HG02610 (cell line): ENCODE measurements around the gene TEKTIP1.
"Not testable (repeated sequence)": the region's sequence is repeated elsewhere in the genome, so short reads cannot be mapped to it uniquely, and the experiment has no call there.

ENCODE experiments used
- ATAC-seq: cut with Tn5 transposase; IDR thresholded peaks from one replicate; pipeline ENCODE4 v1.9.1; 2021; ENCODE audit warnings: mild to moderate bottlenecking, moderate library complexity; ENCODE audit not compliant: unreplicated experiment

Gene TEKTIP1

DNA sequence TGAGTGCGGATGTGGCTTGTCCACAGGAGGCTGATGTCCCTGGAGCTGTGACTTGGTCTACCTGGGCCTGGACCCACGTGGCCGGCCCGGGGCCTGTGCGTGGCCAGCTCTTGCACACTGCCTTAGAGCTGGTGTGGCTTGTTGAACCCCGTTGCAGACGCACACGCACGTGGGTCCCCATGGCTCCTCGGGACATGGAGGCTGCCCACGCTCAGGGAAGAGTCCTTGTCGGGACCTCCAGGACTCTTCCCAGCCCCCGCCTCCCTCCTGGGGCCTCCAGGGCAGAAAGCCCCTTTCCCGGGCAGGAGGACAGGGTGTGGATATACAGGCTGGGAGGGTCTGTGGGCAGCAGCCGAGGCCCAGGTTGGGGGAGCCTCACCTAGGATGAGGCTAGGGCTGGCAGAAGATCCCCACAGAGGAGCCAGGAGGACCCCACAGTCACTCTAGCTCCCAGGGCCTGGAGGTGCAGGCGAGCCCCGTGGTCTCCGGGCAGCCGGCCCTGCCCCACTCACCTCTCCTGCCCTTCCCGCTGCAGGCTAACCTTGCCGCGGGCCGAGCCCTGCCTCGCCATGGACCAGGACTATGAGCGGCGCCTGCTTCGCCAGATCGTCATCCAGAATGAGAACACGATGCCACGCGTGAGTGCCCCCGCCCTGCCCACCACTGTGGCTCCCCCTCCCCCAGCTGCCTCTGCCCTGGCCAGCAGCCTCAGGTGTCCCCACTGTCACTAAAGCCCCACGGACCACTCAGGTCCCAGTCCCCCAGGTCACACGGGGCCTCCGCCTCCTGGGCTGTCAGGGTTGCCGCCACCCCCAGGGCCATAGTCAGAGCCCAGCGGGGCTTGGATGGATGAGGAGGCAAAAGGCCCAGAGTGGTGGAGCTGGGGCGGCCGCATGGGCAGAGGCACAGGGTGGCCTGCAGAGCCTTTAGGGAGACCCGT lies 16.3 kb upstream of the TEKTIP1 start:
- ATAC-seq: no peak

DNA sequence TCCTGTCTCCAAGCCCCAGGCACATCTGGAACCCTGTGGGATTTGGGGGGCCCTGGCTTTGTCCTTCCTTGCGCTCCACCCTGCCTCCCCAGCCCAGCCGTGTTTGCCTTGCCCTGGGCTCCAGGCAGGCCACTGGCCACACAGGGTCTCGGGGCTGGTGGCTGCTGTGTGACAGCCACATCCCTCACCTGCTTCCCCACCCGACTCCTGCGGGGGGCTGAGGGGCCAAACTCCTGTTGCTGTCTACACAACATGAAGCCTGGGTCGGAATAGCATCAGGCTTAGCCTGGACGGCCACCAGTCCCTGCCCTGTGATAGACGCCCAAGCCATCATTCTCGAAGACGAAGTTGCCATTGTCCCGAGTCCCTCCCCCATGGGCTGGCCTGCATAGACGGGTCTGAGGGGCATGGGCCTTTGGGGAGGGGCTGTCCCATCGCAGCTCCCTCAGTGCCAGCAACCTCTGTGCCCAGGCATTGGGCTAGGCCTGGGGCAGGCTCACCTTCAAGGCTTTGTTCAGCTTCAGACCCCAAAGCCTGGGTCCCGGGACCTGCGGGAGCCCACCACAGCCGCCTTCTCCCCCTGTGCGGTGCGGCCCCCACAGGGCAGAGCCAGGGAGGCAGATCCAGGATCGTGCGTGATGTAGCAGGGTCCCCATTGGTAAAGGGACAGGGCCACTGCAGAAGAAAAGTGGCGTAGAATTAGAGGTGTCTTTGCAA lies 15.5 kb upstream of the TEKTIP1 start:
- no peak for ATAC-seq

GRCh38 chr19:3524078-3524842 lies 14.7 kb upstream of the TEKTIP1 start:
- ATAC-seq: no peak

- no peak for ATAC-seq
Measured at GRCh38 chr19:3524904-3525451, 14.0 kb upstream of the TEKTIP1 start.

- no peak for ATAC-seq
Measured at GRCh38 chr19:3526507-3527237, 12.3 kb upstream of the TEKTIP1 start.

DNA sequence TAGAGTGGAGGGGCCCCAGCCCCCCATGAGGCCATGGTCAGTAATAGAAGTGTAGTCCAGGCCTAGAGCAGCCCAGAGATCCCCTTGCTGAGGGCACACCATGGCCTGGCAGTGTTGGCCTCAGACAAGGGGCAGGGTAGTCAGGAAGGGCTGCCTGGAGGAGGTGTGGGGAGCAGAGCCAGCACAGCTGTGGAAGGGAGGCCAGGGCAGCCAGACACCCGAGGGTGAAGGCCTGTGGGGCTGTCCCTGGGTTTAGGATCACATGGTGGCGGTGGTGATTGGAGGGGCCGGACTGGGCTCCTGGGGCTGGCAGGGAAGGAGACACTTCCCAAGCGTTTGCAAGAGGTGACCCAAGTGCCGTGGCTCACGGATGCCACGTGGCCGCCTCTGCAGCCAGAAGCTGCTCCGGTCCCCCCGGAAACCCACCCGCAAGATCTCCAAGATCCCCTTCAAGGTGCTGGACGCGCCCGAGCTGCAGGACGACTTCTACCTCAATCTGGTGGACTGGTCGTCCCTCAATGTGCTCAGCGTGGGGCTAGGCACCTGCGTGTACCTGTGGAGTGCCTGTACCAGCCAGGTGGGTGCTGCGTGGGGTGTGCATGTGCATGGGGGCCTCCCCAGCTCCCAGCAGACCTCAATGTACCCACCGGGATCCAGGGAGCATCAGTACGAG lies 11.6 kb upstream of the TEKTIP1 start:
- no peak for ATAC-seq

DNA sequence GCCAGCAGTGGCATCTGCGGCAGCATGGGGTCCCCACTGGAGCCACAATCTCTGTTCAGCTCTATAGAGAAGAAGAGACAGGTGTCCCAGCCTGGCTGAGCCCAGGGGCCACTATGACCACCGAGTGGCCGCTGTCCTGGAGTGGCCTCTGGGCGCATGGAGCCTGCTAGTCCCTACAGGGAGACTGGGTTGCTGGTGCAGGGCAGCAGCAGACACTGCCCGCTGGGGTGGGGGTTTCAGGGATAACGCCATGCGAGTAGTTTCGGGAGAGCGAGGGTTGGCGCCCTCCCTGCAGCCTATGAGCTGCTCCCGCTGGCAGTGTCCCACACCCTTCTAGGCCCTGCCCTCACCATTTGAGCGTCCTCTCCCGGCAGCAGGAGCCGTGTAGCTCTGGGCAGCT lies 10.9 kb upstream of the TEKTIP1 start:
- no peak for ATAC-seq

DNA sequence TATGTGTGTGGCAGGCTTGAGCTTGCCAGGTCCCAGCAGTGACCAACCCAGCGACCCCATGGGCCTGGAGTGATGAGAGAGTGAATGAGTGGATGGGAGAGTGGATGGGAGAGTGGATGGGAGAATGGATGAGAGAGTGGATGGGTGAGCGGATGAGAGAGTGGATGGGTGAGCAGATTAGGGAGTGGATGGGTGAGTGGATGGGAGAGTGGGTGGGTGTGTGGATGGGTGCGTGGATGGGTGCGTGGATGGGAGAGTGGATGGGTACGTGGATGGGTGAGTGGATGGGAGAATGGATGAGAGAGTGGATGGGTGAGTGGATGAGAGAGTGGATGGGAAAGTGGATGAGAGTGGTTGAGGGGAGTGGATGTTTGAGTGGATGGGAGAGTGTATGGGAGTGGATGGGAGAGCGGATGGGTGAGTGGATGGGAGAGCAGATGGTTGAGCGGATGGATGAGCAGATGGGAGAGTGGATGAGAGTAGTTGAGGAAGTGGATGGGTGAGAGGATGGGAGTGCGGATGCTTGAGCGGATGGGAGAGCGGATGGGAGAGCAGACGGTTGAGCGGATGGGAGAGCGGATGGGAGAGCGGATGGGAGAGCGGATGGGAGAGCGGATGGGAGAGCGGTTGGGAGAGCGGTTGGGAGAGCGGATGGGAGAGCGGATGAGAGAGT lies 10.3 kb upstream of the TEKTIP1 start:
- no peak for ATAC-seq

DNA sequence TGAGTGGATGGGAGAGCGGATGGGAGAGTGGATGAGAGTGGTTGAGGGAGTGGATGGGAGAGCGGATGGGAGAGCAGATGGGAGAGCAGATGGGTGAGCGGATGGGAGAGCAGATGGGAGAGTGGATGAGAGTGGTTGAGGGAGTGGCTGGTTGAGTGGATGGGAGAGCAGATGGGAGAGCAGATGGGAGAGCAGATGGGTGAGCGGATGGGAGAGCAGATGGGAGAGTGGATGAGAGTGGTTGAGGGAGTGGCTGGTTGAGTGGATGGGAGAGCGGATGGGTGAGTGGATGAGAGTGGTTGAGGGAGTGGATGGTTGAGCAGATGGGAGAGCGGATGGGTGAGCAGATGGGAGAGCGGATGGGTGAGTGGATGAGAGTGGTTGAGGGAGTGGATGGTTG lies 9.7 kb upstream of the TEKTIP1 start:
- not testable (repeated sequence) for ATAC-seq

- ATAC-seq: no peak
Measured at GRCh38 chr19:3530389-3530788, 8.6 kb upstream of the TEKTIP1 start.

DNA sequence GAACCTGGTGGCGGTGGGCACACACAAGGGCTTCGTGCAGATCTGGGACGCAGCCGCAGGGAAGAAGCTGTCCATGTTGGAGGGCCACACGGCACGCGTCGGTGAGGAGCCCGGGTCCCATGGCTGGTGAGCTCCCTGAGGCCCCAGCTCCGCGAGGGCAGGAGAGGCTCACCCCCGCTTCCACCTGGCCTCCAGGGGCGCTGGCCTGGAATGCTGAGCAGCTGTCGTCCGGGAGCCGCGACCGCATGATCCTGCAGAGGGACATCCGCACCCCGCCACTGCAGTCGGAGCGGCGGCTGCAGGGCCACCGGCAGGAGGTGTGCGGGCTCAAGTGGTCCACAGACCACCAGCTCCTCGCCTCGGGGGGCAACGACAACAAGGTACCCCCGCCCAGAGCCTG lies 7.3 kb upstream of the TEKTIP1 start:
- ATAC-seq: no peak

DNA sequence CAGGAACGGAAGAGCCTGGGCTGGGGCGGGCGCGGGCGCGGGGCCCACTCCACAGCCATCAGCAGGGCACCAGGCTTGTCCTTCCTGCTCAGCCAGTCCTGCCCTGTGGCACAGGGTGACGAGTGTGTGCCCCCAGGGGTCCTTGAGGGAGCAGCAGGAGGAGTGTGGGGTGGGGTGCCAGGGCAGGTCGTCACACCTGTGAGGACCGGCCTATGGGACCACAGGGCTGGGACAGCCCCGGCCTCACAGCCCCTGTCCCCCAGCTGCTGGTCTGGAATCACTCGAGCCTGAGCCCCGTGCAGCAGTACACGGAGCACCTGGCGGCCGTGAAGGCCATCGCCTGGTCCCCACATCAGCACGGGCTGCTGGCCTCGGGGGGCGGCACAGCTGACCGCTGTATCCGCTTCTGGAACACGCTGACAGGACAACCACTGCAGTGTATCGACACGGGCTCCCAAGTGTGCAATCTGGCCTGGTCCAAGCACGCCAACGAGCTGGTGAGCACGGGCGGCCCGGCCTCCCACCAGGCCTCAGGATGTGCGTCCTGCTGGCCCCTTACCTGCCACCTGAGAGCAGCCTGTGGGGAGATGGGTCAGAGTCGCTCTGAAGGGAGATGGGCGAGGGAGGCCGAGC lies 6.7 kb upstream of the TEKTIP1 start:
- no peak for ATAC-seq

- ATAC-seq: no peak
Measured at GRCh38 chr19:3533033-3533432, 5.9 kb upstream of the TEKTIP1 start.

DNA sequence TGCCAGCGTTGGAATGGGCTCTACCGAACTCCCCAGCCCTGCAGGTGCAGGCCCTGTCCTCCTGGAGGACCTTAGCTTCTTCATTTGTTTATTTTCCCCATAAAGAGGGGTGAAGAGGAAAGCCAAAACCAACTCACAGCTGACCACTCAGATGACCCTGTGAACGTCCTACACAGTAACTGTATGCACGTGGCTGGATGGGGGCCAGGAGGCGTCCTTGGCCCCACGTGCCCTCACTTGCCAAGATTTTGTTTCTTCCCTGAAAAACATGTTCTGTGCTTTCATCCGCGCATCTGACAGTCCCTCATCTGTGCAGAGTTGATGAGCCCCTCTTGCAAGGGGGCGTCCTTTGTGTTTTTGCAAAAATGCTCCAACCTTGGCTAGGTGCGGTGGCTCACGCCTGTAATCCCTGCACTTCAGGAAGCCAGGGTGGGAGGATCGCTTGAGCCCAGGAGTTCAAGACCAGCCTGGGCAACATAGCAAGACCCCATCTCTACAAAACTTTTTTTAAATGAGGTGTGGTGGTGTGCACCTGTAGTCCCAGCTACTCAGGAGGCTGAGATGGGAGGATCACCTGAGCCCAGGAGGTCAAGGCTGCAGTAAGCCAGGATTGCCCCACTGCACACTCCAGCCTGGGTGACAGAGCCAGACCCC lies 5.3 kb upstream of the TEKTIP1 start:
- ATAC-seq: no peak

GRCh38 chr19:3534375-3535234 lies 4.4 kb upstream of the TEKTIP1 start:
- ATAC-seq: no peak

DNA sequence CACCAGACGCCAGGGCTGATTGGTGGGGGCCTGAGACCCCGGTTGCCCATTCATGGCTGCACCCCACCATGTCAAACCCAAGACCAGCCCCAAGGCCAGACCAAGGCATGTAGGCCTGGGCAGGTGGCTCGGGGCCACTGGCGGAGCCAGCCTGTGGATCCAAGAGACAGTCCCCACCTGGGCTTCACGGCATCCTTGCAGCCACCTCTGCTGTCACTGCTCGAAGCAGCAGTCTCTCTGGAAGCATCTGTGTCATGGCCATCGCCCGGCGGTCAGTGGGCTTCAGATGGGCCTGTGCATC lies 3.8 kb upstream of the TEKTIP1 start:
- no peak for ATAC-seq

DNA sequence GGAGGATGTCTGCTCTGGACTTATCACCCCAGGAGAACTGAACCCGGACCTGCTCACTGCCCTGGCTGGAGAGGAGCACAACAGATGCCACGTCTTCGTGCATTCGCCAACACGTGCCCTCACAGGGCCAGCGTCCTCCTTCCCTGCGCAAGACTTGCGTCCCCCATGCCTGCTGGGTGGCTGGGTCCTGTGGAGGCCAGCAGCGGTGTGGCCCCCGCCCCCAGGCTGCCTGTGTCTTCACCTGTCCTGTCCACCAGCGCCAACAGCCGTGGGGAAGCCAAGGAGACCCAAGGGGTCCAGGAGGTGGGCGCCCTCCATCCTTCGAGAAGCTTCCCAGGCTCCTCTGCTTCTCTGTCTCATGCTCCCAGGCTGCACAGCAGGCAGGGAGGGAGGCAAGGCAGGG lies 3.4 kb upstream of the TEKTIP1 start:
- no peak for ATAC-seq

DNA sequence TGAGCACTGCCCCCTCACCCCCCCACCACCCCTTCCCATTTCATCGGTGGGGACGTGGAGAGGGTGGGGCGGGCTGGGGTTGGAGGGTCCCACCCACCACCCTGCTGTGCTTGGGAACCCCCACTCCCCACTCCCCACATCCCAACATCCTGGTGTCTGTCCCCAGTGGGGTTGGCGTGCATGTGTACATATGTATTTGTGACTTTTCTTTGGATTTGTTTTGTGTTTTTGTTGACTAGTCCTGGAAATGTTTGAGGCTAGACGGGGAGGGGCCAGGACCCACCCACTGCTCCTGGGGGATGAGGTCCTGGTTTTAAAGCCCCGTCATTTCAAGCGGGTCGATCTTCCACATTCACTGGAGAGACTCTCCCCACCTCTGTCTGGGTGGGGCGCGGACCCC lies 3.0 kb upstream of the TEKTIP1 start:
- no peak for ATAC-seq
